GM19025 (cell line): ENCODE results near the gene RSU1.

Experiments
- ATAC-seq: cut with Tn5 transposase; IDR thresholded peaks from one replicate; pipeline ENCODE4 v1.9.1; 2021; ENCODE audit warnings: mild to moderate bottlenecking, low read depth, moderate library complexity; ENCODE audit not compliant: unreplicated experiment

The RSU1 gene

GRCh38 chr10:16686054-16686902 lies 130.9 kb downstream of the RSU1 start:
- ATAC-seq, result no peak

DNA sequence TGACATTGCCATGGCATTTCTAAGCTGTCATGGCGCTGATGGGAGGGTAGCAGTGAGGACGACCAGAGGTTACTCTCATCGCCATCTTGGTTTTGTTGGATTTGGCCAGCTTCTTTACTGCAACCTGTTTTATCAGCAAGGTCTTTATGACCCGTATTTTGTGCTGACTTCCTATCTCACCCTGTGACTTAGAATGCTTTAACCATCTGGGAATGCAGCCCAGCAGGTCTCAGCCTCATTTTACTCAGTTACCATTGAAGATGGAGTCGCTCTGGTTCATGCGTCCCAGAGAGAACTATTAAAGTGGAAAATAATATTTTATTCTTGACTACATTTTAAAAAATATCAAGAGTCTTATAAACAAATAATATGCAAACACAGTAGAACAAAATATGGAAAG lies 131.7 kb downstream of the RSU1 start:
- ATAC-seq, result no peak

DNA sequence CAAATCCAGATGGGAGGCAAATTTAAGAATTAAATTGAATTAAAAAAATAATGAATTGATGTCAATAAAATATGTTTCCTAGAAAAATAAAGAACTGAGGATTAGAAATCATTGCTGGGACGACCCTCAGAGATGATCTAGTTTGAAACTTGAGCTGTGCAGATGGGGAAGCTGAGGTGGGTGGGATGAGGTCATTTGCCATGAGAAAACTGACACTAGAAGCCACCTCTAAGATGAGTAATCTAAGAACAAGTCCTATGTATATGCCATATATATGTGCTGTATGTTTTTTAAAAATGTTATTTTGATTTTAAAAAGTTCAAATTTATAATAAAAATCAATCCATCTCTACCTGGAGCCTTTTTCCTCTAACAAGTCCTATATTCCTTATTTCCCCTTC lies 135.7 kb downstream of the RSU1 start:
- ATAC-seq, result no peak

DNA sequence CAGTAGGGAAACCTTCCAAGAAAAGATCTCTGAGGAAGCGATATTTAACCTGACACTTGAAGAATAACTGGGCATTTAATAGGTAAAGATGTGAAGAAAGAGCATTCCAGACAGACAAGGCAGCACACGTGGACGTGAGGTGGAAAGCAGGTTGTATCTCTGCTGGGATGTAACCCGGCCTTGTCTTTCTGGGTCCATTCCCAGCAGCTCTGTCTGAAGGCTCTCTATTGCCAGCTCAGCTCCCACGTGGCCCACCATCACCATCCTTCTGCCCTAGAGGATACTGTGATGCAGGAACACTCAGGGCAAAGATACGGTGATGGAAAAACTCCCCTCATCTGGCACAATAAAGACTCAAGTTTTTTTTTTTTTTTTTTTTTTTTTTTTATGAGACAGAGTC lies 137.7 kb downstream of the RSU1 start:
- no peak for ATAC-seq

DNA sequence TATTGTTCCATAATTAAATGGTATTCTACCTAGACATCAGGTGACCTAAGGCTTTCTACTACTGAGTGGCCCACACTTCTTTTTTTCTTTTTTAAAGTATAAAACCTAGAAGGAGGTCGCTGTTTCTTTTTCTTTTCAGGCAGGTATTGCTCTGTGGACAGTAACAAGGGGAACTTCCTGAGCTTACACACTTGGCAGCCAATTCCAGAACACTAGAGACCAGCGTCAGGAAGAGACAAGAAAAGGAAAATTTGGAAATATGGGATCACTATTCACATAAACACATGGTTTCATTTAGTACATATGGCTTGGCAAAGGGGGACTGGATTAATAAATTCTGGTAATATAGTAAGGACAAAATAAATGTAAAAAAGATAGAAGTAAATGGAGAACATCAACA lies 141.9 kb downstream of the RSU1 start:
- no peak for ATAC-seq

DNA sequence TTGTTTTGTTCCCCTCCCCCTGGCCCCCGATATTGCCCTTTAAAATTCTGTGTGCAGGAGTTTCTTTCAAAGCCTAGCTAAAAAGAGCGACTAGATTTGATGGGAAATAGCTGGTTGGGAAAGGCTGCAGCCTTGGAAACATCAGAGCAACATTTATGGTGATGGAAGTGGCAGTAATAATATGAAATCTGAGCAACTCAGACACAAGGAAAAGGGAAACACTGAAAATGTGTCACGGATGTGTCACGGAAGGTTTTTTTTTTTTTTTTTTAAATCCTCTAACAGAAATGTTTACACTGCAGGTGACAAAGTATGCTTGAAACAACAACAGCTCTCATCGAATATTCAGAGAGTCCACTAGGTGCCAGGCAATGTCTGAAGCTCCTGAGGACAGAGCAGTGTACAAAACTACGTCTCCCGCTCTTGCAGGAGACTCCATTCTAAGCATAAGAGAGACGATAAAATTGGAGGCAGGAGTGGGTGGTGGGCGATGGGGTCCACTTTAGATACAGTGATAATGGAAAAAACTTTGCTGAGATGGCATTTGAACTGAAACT lies 143.0 kb downstream of the RSU1 start:
- ATAC-seq, result no peak

DNA sequence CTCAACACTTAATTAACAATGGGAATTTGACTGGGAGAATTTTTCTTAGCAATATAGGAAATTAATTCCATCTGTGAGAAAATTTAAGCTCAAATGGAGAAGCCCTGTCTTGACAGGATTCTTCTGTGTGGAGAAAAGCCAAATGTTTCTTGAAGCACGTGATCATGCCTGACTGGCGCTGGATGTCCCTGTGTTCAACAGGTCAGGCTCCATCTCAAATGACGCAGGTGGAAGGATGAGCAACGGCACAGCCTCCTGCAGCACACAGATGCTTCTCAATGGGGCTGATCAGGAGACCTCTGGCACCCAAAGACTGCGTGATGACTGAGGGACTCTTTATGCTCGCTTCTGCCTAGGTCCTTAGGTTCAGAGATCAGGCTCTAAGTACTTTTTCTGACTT lies 143.8 kb downstream of the RSU1 start:
- no peak for ATAC-seq

- ATAC-seq, result no peak
Observed at GRCh38 chr10:16663444-16663843, 153.8 kb downstream of the RSU1 start.

DNA sequence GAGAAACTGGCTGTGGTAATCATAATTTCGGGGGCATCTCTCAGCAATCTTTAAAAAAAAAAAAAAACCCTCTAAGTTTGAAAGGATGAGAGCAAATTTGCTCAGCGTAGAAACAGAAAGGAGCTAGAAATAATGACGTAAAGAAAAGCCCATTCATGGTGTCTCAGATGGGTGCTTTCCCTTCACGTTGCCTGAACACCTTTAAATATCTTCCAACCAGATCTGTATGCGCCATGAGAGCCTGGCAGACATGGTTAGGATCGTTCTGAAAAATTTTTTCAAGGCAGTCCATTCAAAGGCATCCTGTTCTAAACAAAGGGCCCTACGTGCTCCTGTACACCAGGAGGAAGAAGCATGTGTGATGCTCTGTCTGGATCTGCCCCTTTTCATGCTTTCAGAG lies 154.3 kb downstream of the RSU1 start:
- ATAC-seq, result no peak

DNA sequence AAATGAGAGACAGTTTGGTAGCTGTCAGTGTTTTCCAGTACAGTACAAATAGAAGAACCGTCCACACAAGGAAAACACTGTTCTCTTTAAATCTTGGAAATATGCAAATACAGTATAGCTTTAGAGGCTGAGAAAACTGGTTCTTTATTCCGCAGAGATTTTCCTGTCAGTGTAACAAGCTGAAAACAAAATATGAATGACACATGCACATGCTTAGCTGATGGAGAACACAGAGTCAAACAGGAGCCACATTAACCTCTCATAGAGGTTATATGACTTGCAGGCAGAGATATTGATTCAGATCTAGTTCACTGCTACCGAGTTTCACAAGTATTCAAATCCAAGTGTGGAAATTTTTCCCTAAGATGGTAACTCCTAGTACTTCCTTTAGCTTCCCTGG lies 160.3 kb downstream of the RSU1 start:
- no peak for ATAC-seq

DNA sequence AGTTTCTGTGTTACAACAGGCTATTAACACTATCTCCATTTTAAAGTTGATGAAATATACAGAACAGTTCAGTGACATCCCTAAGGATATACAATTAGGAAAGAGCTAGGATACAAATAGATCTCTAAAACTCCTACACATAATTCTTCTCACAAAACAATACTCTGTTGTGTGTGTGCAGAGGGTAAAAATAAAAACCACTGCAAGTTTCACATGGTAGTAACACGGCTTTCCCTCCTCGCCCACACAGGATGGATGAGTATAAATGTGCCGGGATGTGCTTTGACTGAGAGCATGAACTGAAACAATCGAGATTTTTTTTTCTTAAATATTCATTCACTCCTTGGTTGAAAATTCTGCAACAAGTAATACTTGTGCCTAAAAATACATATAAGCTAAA lies 164.0 kb downstream of the RSU1 start:
- no peak for ATAC-seq

DNA sequence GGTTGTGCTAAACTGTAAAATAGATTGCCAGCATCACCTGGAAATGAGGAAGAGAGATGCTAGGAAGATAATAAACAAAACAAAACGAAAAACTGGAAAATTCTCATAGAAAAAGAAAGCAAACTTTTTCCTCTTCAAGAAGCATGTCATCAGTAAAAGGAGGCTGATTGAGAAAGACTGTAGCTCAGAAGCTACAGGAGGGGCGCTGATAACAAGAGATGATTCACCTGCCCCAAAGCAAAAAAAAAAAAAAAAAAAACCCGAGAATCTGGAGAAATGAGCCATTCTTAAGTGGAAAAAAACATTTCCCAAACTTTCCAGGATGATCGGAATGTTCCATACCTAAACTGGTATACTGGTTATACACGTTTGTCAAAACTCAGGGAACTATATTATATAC lies 165.1 kb downstream of the RSU1 start:
- ATAC-seq, result no peak

DNA sequence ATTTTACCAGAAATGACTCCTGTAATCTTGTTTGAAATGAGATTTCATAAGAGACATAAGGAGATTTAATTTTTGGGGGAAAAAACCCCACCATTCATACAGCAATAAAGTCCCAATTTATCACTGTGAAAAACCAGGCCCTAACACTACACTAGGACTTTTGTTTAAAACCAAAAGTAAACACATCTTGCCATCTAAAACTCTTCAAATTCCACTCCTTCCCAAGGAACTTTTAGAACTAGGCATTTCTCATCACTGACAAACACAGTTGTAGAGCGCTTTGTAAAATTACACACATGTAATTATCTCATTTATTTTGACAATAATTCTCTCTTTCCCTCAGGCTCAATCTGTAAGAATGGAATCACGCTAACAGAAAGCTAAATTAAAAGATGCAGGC lies 167.5 kb downstream of the RSU1 start:
- no peak for ATAC-seq

- no peak for ATAC-seq
Observed at GRCh38 chr10:16648366-16648765, 168.9 kb downstream of the RSU1 start.

DNA sequence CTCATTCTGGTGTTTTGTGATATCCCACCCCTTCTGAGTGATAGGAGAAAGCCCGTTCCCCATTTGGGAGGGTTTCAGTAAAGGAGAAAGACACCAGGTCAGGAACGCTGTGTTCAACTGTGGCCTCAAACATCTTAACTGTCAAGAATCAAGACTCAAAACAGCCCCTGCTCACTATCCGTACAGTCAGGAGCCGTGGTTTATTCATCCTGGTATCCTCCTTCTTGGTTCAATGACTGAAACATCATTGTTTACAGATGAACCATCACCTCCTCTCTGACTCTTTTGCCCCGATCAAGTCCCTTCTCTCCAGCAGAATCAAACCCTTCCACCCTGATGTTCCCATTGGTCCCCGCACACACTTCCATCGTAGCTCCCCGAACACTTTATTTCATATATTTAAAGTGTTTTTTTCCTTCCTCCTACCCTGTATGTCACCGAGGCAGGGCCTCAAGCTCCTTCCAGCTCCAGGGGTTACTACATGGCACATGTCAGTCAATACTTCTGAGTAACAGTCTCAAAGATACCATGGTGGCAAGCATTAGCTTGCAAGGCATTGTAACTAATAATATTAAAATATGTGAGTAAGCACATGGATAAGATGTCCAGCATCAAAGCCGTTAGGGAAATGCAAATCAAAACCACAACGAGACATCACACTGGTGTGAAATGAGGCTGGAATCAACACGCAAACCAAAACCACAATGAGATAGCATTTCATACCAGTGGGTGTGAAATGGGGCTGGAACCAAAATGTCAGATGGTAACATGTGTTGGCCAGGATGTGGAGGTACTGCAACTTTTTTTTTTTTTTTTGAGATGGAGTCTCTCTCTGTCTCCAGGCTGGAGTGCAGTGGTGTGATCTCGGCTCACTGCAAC lies 170.8 kb downstream of the RSU1 start:
- ATAC-seq, result no peak

DNA sequence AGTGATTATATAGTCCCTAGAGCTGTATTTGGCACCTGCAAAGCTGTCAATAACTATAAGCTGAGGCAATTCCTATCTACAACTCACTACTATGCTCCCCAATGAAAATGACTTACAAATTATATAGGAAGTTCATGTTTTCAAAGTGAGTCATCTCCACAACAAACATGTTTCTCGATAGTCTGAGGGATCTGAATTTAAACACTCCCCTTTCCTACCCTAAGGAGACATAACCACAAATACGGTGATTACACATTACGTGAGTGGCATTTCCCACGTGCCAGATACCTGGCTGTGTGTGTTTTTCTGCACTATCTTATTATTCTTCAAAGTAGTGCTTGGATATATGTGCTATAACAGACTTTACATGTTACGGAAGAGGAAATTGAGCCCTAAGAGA lies 173.1 kb downstream of the RSU1 start:
- ATAC-seq, result no peak

DNA sequence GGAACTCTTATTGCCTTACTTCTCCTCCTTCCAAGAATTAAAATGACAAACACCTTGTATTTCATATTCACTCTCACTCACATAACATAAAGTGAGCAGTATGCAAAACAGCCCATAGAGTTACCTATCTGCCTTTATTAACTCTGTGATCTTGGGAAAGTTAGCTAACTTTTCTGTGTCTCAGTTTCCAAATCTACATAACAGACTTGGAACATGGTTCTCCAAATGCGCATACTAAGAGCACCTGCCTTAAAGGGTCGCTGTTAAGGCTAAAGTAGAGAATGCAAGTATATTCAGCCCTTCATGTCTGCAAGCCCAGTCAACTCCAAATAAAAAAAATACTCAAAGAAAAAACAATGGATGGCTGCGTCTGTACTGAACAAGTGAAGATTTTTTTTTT lies 173.7 kb downstream of the RSU1 start:
- ATAC-seq, result no peak

- ATAC-seq, result no peak
Observed at GRCh38 chr10:16640153-16640552, 177.1 kb downstream of the RSU1 start.

- ATAC-seq, result no peak
Observed at GRCh38 chr10:16639471-16639870, 177.8 kb downstream of the RSU1 start.

DNA sequence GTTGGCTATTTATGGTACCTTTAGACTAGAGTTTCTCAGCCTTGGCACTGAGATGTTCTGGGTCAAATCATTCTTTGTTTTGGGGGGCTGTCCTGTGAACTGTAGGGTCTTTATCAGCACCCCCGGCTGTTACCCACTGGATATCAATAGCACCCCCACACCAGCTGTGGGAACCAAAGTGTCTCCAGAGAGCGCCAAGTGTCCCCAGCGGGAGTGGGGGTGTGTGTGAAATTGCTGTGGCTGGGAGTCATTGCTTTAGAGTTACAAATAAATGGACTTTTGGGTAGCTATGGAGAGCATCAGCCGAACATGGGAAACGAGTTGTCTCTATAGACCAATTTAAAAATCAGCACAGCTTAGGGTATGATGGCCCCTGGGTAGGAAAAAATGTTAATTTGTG lies 184.2 kb downstream of the RSU1 start:
- no peak for ATAC-seq

DNA sequence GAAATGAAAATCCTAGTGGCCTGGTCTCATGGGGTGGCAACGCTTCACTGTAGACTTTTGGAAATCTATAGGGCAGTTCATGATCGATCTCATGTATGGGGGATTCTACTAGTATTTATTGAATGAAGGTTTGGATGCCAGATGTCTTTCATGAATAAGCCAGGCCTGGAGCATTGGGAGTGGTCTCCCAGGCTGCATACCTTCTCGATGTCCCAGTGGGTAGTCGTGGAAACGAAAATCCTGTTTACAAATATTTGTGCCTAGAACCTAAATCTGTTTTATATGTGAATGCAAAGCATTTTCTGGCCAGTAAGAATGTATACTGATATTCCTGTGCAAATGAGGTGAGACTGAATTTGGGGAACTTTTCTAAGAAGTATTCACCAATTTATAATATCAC lies 190.5 kb downstream of the RSU1 start:
- ATAC-seq, result no peak

- no peak for ATAC-seq
Observed at GRCh38 chr10:16612981-16613355, 204.3 kb downstream of the RSU1 start.
